H1 (cell line): ENCODE measurements around the gene TNFRSF8. TPM values are rescaled to one million over a fixed set of nuclear protein-coding genes. Genes with fewer than 3 reads are reported as not detected.
A peak's percentile ranks its signal among the peaks of the same experiment; 100 is the strongest.

Experiments used
- CTCF ChIA-PET: fragments of 300-600 bp; sonication (Branson Sonifier 250); formaldehyde crosslinking; loops from one replicate; lab custom pipeline; 2021; ENCODE audit not compliant: partially characterized antibody; lab: Charles Lee
- POLR2A ChIA-PET: fragments of 300-600 bp; sonication (Branson Sonifier 250); formaldehyde crosslinking; loops from one replicate; lab custom pipeline; 2021; ENCODE audit warnings: inconsistent platforms; ENCODE audit not compliant: partially characterized antibody; lab: Charles Lee
- DNase-seq, 2 experiments: peaks; one replicate each; pipeline versions ENCODE4 v3.0.0 to v3.0.0-alpha.2; 2010 to 2022; ENCODE audit warnings: low spot score in 2 of 2, low read depth in 1 of 2, mixed read lengths in 1 of 2
- FAIRE-seq: peaks from 2 replicates; lab custom pipeline; 2011; peaks lifted over from hg19 to GRCh38; lab: Jason Lieb, UNC
- H2AFZ ChIP-seq: 2 replicates; pipeline ENCODE4 v1.8.1; 2012; ENCODE audit warnings: low read length, inconsistent platforms
- H2AK5ac ChIP-seq: 2 replicates; pipeline ENCODE4 v1.6.1; 2013; ENCODE audit warnings: low read depth, low read length
- H2BK120ac ChIP-seq: replicated peaks from 2 replicates; pipeline ENCODE3; 2013; ENCODE audit warnings: low read depth, low read length, inconsistent platforms
- H2BK12ac ChIP-seq: 2 replicates; pipeline ENCODE4 v1.6.1; 2013; ENCODE audit warnings: low read depth, low read length
- H2BK15ac ChIP-seq: 2 replicates; pipeline ENCODE4 v1.6.1; 2013; ENCODE audit warnings: low read length
- H2BK20ac ChIP-seq: 2 replicates; pipeline ENCODE4 v1.6.1; 2013; ENCODE audit warnings: low read length
- H2BK5ac ChIP-seq: 2 replicates; pipeline ENCODE4 v1.6.1; 2013; ENCODE audit warnings: low read depth, low read length
- H3K14ac ChIP-seq: 2 replicates; pipeline ENCODE4 v1.6.1; 2013; ENCODE audit warnings: inconsistent platforms; ENCODE audit not compliant: insufficient read length
- H3K18ac ChIP-seq: 2 replicates; pipeline ENCODE4 v1.6.1; 2013; ENCODE audit warnings: low read length; ENCODE audit errors: extremely low read depth
- H3K23ac ChIP-seq: 2 replicates; pipeline ENCODE4 v1.6.1; 2013; ENCODE audit warnings: inconsistent platforms; ENCODE audit not compliant: insufficient read length
- H3K23me2 ChIP-seq: 2 replicates; pipeline ENCODE4 v1.6.1; 2013; ENCODE audit warnings: low read depth, low read length
- H3K27ac ChIP-seq: 2 replicates; pipeline ENCODE4 v1.6.1; 2011; ENCODE audit warnings: low read depth, low read length, inconsistent platforms
- H3K27me3 ChIP-seq, 4 experiments: replicated peaks in 1 of 4; 1 replicate in 1 of 4; 2 replicates in 3 of 4; pipeline versions ENCODE4 v1.6.1 to v1.8.1; 2011 to 2013; ENCODE audit warnings: low read length in 3 of 4, mild to moderate bottlenecking in 3 of 4, inconsistent platforms in 2 of 4, mixed read lengths in 2 of 4, moderate library complexity in 1 of 4; ENCODE audit not compliant: control insufficient read depth in 3 of 4, insufficient read depth in 3 of 4; ENCODE audit errors: extremely low read depth in 1 of 4
- H3K36me3 ChIP-seq, 4 experiments: 2 replicates each; pipeline versions ENCODE4 v1.6.1 to v1.8.1; 2011 to 2013; ENCODE audit warnings: mild to moderate bottlenecking in 4 of 4, low read length in 3 of 4, moderate library complexity in 2 of 4, control low read depth in 1 of 4, inconsistent platforms in 1 of 4; ENCODE audit not compliant: insufficient read depth in 4 of 4, control insufficient read depth in 2 of 4
- H3K4ac ChIP-seq: replicated peaks from 2 replicates; pipeline ENCODE3; 2013; ENCODE audit warnings: low read length, low read depth, mixed read lengths, inconsistent platforms; ENCODE audit not compliant: insufficient read length
- H3K4me1 ChIP-seq, 4 experiments: replicated peaks in 1 of 4; 1 replicate in 1 of 4; 2 replicates in 3 of 4; pipeline versions ENCODE4 v1.6.1 to v1.8.1; 2011 to 2013; ENCODE audit warnings: low read length in 3 of 4, inconsistent platforms in 2 of 4, mixed read lengths in 1 of 4; ENCODE audit not compliant: insufficient read depth in 4 of 4, control insufficient read depth in 3 of 4
- H3K4me2 ChIP-seq, 2 experiments: 2 replicates each; pipeline versions ENCODE4 v1.6.1 to v1.8.1; 2011 to 2013; ENCODE audit warnings: low read depth in 2 of 2, low read length in 2 of 2, control low read depth in 1 of 2, inconsistent platforms in 1 of 2, mild to moderate bottlenecking in 1 of 2; ENCODE audit not compliant: insufficient read depth in 1 of 2
- H3K4me3 ChIP-seq, 4 experiments: fragments of 200-600, 300-600 bp in 1 of 4; sonication (generic), shearing (Covaris generic), sonication (Bioruptor Twin) in 1 of 4; 2 replicates each; pipeline versions ENCODE4 v1.5.1 to v1.8.1; 2011 to 2016; ENCODE audit warnings: low read length in 4 of 4, low read depth in 3 of 4, control low read depth in 2 of 4, inconsistent platforms in 2 of 4, mild to moderate bottlenecking in 2 of 4, mixed read lengths in 1 of 4, moderate library complexity in 1 of 4; ENCODE audit not compliant: insufficient read depth in 2 of 4; ENCODE audit errors: extremely low read depth in 1 of 4
- H3K56ac ChIP-seq: replicated peaks from 2 replicates; pipeline ENCODE3; 2013; ENCODE audit warnings: low read depth, mild to moderate bottlenecking, mixed read lengths, low read length, inconsistent platforms; ENCODE audit not compliant: insufficient read length
- H3K79me1 ChIP-seq: 2 replicates; pipeline ENCODE4 v1.6.1; 2013; ENCODE audit warnings: low read depth, low read length, control low read depth
- H3K79me2 ChIP-seq, 2 experiments: 2 replicates each; pipeline versions ENCODE4 v1.6.1 to v1.8.1; 2012 to 2013; ENCODE audit warnings: low read length in 2 of 2, mild to moderate bottlenecking in 2 of 2, inconsistent platforms in 1 of 2; ENCODE audit not compliant: insufficient read depth in 2 of 2, control insufficient read depth in 1 of 2
- H3K9ac ChIP-seq, 4 experiments: replicated peaks in 1 of 4; 1 replicate in 1 of 4; 2 replicates in 3 of 4; pipeline versions ENCODE4 v1.6.1 to v1.8.1; 2011 to 2013; ENCODE audit warnings: low read depth in 3 of 4, low read length in 3 of 4, control low read depth in 2 of 4, mild to moderate bottlenecking in 2 of 4, moderate library complexity in 2 of 4, inconsistent platforms in 1 of 4; ENCODE audit errors: extremely low read depth in 1 of 4
- H3K9me3 ChIP-seq, 2 experiments: 2 replicates each; pipeline versions ENCODE4 v1.6.1 to v1.8.1; 2012 to 2013; ENCODE audit warnings: mild to moderate bottlenecking in 2 of 2, moderate library complexity in 2 of 2, control low read depth in 1 of 2, inconsistent platforms in 1 of 2, low read depth in 1 of 2, low read length in 1 of 2, mixed read lengths in 1 of 2; ENCODE audit not compliant: insufficient read depth in 2 of 2
- H4K20me1 ChIP-seq, 2 experiments: replicated peaks in 1 of 2; 2 replicates each; pipeline versions ENCODE3 to v1.8.1; 2011 to 2013; ENCODE audit warnings: inconsistent platforms in 2 of 2, low read length in 2 of 2, mild to moderate bottlenecking in 1 of 2; ENCODE audit not compliant: insufficient read depth in 2 of 2, control insufficient read depth in 1 of 2
- H4K5ac ChIP-seq: 2 replicates; pipeline ENCODE4 v1.6.1; 2013; ENCODE audit warnings: low read length, low read depth, mixed read lengths, inconsistent platforms; ENCODE audit not compliant: insufficient read length
- H4K8ac ChIP-seq: 2 replicates; pipeline ENCODE4 v1.8.0; 2013; ENCODE audit warnings: mild to moderate bottlenecking, moderate library complexity, low read length, inconsistent platforms; ENCODE audit not compliant: insufficient read depth; ENCODE audit errors: extremely low read depth
- H4K91ac ChIP-seq: replicated peaks from 2 replicates; pipeline ENCODE3; 2013; ENCODE audit warnings: low read length, mixed read lengths, inconsistent platforms; ENCODE audit not compliant: insufficient read length
- ATF2 ChIP-seq: IDR thresholded peaks from 2 replicates; pipeline ENCODE4 v1.6.1; 2012; ENCODE audit warnings: low read length, inconsistent platforms
- ATF3 ChIP-seq: IDR thresholded peaks from 2 replicates; pipeline ENCODE4 v1.6.1; 2011; ENCODE audit warnings: low read depth, mild to moderate bottlenecking, low read length; ENCODE audit not compliant: insufficient read depth
- PHF8 ChIP-seq: fragments of 200-600 bp; sonication (generic); conservative IDR thresholded peaks from 2 replicates; pipeline ENCODE4 v1.7.1; 2012; ENCODE audit warnings: low read depth, mild to moderate bottlenecking, inconsistent platforms, low read length, moderate library complexity
- SP1 ChIP-seq: IDR thresholded peaks from 2 replicates; pipeline ENCODE4 v1.6.1; 2011; ENCODE audit warnings: low read depth, low read length
- TAF1 ChIP-seq: IDR thresholded peaks from 2 replicates; pipeline ENCODE4 v1.6.1; 2011; ENCODE audit warnings: mild to moderate bottlenecking, low read depth, low read length
- USF2 ChIP-seq: IDR thresholded peaks from 2 replicates; pipeline ENCODE4 v1.6.1; 2011; ENCODE audit warnings: low read length, improper control_type of control experiment
- WGBS, 2 experiments: shearing (Covaris generic) in 1 of 2; methylation state at CpG; one replicate each; pipeline versions ENCODE4 v1.1.6 to v1.1.7; 2013 to 2015; ENCODE audit warnings: low lambda C conversion rate in 2 of 2, mixed read lengths in 2 of 2, inconsistent platforms in 1 of 2, low coverage in 1 of 2, missing lambda C conversion rate in 1 of 2; ENCODE audit not compliant: insufficient replicate concordance in 2 of 2, insufficient coverage in 1 of 2, insufficient read length in 1 of 2; ENCODE audit errors: extremely low coverage in 1 of 2, missing lambda C conversion rate in 1 of 2; 5-methylcytosine and 5-hydroxymethylcytosine counted together
- polyA plus RNA-seq, 7 experiments: library from polyadenylated mRNA; depleted of rRNA in 3 of 7; stranded (reverse) in 5 of 7; unstranded in 2 of 7; fragments of >200 nt in 5 of 7; fragments of 200-250 nt in 2 of 7; gene quantifications; 1 replicate in 5 of 7; 2 replicates in 1 of 7; 4 replicates in 1 of 7; pipeline versions ENCODE4 v1.2.1 to v1.2.3, GENCODE V29; 2011 to 2013; ENCODE audit warnings: missing spikeins in 2 of 7, mixed read lengths in 2 of 7
- total RNA-seq: library from RNA; stranded (reverse); fragmentation: NEBNext Ultra II Directional; extraction: Animal tissue kit (Norgen Biotek cat#: 25700); gene quantifications from 2 replicates; pipeline ENCODE4 v1.2.1, GENCODE V29; 2021

TNFRSF8 gene
- total and polyA plus RNA-seq, 2 of the 8 experiments (the other 6 are each of a cell fraction or from before 2014, with no cell fraction given) = 23.2 to 32.7 TPM

- Histone ChIP-seq H3K9ac (no peak overlapping the region), H3K79me2 (no peaks in the 10 kb centered on the region; a peak in 1 of 4 replicates), H3K4me1 (no peaks in the 10 kb centered on the region), H3K4ac (no peak overlapping the region), H3K4me3 (no peak overlapping the region), H2BK20ac (no peak overlapping the region), H2BK12ac (no peak overlapping the region), H3K9me3 (no peaks in the 10 kb centered on the region), H3K4me2 (no peak overlapping the region), H3K23me2 (no peaks in the 10 kb centered on the region), H3K56ac (no peak overlapping the region), H3K36me3 (peaks cover 0 to 4% (median 1%) of the 10 kb centered on the region in 4 experiments; a peak in 1 of 8 replicates), H3K79me1 (no peaks in the 10 kb centered on the region), H2BK5ac (no peak overlapping the region), H2AFZ (no peak overlapping the region), H3K14ac (no peak overlapping the region), H2BK15ac (no peak overlapping the region)
- ChIA-PET POLR2A (no interaction called here), CTCF (interaction anchor here (1.3 to 2.3 kb wide), 5 partner anchors 11 to 28 kb away, joined by 3 to 14 read pairs (median 6); no protein-coding TSS in a partner anchor)
- peak; percentile 63; the same call in 1 of the 2 replicates for TF ChIP-seq SP1
- no peak for TF ChIP-seq PHF8
- peak; percentile 89 for TF ChIP-seq USF2
- TF ChIP-seq TAF1 = no peak
- TF ChIP-seq ATF2 = no peak
- TF ChIP-seq ATF3 = peak; percentile 82
- TF ChIP-seq, all 59 proteins: peak for 3
- DNase-seq (no peak), FAIRE-seq (peak; percentile 39)
- 91% methylated on average over 10 of the region's 10 CpGs; no CpG with 5 or more reads in 1 of the 2 experiments for WGBS, 2 experiments
- H4K91ac ChIP-seq = no peak overlapping the region
- H3K18ac ChIP-seq = no peak overlapping the region; the same call in 1 of the 2 replicates
- H4K5ac ChIP-seq = no peak overlapping the region
- no peak overlapping the region for H2BK120ac ChIP-seq
- H2AK5ac ChIP-seq = no peak overlapping the region
- H3K23ac ChIP-seq = no peak overlapping the region
- H3K27ac ChIP-seq = no peak overlapping the region
- no peaks in the 10 kb centered on the region for H3K27me3 ChIP-seq
- peaks cover 3 to 4% of the 10 kb centered on the region in 2 experiments for H4K20me1 ChIP-seq
- H4K8ac ChIP-seq = no peak overlapping the region
Observed at GRCh38 chr1:12095452-12096263, 32.6 kb downstream of the TNFRSF8 start.
